HAP-1 (cell line): ENCODE results near the gene RNF112.
"Not testable (repeated sequence)": the region's sequence is repeated elsewhere in the genome, so short reads cannot be mapped to it uniquely, and the experiment has no call there.

Source experiments
- DNase-seq, 2 experiments: peaks; one replicate each; pipeline ENCODE4 v3.0.0-alpha.2; 2016 to 2020; ENCODE audit warnings: low spot score in 2 of 2
- H3K27me3 ChIP-seq: fragments of 250-450 bp; sonication (Bioruptor Pico); 2 replicates; pipeline ENCODE4 v1.5.1; 2020; ENCODE audit warnings: low read depth, mild to moderate bottlenecking, moderate library complexity
- H3K36me3 ChIP-seq: fragments of 250-450 bp; sonication (Bioruptor Pico); replicated peaks from 2 replicates; pipeline ENCODE4 v1.5.1; 2020; ENCODE audit warnings: mild to moderate bottlenecking
- H3K4me1 ChIP-seq: fragments of 250-450 bp; sonication (Bioruptor Pico); 2 replicates; pipeline ENCODE4 v1.5.1; 2020; ENCODE audit warnings: mild to moderate bottlenecking
- H3K4me3 ChIP-seq: fragments of 250-450 bp; sonication (Bioruptor Pico); 2 replicates; pipeline ENCODE4 v1.5.1; 2020; ENCODE audit warnings: mild to moderate bottlenecking, moderate library complexity
- H3K9me3 ChIP-seq: fragments of 250-450 bp; sonication (Bioruptor Pico); 2 replicates; pipeline ENCODE4 v1.5.1; 2020; ENCODE audit warnings: mild to moderate bottlenecking, moderate library complexity
- in situ Hi-C: fragments of 300-500 bp; cut with MboI; formaldehyde crosslinking; loops from 3 replicates; pipeline ENCODE4 v1.14.3; 2020; ENCODE audit warnings: low sequenced_read_pairs, inconsistent platforms, mixed read lengths

Gene RNF112

DNA sequence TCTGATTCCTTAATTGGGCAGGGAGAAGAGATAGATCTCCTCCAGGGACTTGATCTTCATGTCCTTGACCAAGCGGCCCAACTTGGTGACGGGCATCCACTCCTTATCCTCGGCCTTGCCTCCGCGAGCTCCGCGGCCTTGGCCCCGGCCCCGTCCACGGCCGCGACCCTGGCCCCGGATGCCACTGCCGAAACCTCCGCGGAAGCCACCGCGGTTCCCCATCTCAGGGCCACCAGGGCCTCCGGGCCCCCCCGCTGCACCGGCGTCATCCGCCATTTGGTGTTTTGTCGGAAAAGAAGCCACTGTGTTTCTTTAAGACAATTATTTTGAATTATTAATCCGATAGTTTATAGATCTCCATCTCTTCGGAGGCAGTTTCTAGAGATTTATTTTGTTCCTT is 35.5 kb downstream of the RNF112 start:
- not testable (repeated sequence) for H3K36me3 ChIP-seq, DNase-seq, H3K27me3 ChIP-seq, H3K4me3 ChIP-seq
- H3K9me3 ChIP-seq, result peaks cover 14% of the 10 kb centered on the region
- in situ Hi-C loops, result loop anchor here (5.0 kb wide), 1 partner anchor 84 kb away; the partner anchor contains the start of gene B9D1
- peaks cover 18% of the 10 kb centered on the region for H3K4me1 ChIP-seq

- Histone ChIP-seq H3K36me3 (no peaks in the 10 kb centered on the region), H3K4me3 (no peak overlapping the region), H3K9me3 (peaks cover 14% of the 10 kb centered on the region), H3K27me3 (no peaks in the 10 kb centered on the region), H3K4me1 (peaks cover 18% of the 10 kb centered on the region)
- in situ Hi-C loops, result loop anchor here (5.0 kb wide), 1 partner anchor 85 kb away; the partner anchor contains the start of gene B9D1
- peak; percentile 72 to 88 for DNase-seq
Observed at GRCh38 chr17:19447085-19447583, 36.1 kb downstream of the RNF112 start.

DNA sequence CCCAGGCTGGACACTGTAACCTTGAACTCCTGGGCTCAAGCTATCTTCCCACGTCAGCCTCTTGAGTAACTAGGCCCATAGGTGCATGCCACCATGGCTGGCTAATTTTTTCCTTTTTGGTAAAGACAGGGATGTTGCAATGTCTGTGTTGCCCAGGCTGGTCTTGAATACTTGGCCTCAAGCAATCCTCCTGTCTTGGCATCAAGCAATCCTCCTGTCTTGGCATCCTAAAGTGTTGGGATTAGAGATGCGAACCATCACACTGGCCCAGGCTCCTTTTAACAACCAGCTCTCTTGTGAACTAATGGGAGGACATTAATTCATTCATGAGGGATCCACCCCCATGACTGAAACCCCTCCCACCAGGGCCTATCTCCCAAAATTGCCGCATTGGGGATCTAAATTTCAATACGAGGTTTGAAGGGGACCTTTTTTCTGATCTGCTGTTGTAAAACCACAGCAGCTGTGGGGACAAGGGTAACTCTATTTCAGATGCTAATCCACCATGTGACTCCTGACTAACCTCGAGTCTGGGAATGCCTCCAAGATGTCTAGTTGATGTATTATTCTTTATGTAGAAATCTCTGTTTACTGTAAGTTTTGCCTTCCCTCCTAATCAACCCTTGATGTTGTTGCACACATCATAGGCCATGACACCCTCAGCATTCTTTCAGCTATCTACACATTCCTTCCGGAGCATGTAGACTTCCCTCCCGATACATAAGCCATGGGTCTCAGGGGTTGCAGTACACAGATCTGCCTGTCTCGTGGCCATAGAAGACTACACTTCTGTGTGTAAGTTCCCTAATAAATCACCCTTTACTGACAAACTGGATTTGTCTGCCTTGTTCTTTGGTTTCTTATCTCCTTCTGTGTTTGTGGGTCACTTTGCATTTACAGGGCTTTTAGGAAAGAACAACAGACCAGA is 37.6 kb downstream of the RNF112 start:
- in situ Hi-C loops, result loop anchor here (5.0 kb wide), 1 partner anchor 86 kb away; the partner anchor contains the start of gene B9D1
- no peaks in the 10 kb centered on the region for H3K27me3 ChIP-seq
- peak; percentile 74 to 83 for DNase-seq

GRCh38 chr17:19449656-19450055 is 38.6 kb downstream of the RNF112 start:
- Histone ChIP-seq H3K27me3 (no peaks in the 10 kb centered on the region), H3K9me3 (no peaks in the 10 kb centered on the region), H3K4me1 (peaks cover 18% of the 10 kb centered on the region), H3K36me3 (no peaks in the 10 kb centered on the region), H3K4me3 (no peak overlapping the region)
- in situ Hi-C loops, result loop anchor here (5.0 kb wide), 1 partner anchor 87 kb away; the partner anchor contains the start of gene B9D1
- DNase-seq, result no peak

More for the DNA sequence above, 37.6 kb downstream of the RNF112 start:
- Histone ChIP-seq H3K4me3 (no peak overlapping the region), H3K36me3 (no peaks in the 10 kb centered on the region), H3K9me3 (0 out of 2 replicates have a peak, but pooled peaks cover 3% of the 10 kb centered on the region), H3K4me1 (peaks cover 18% of the 10 kb centered on the region)

- in situ Hi-C loops, result no loop called here
- no peaks in the 10 kb centered on the region for H3K9me3 ChIP-seq
- H3K4me3 ChIP-seq, result no peak overlapping the region
- H3K27me3 ChIP-seq, result no peaks in the 10 kb centered on the region
- no peaks in the 10 kb centered on the region for H3K36me3 ChIP-seq
- peaks cover 39% of the 10 kb centered on the region for H3K4me1 ChIP-seq
- no peak for DNase-seq
Observed at GRCh38 chr17:19453296-19453695, 42.3 kb downstream of the RNF112 start.

GRCh38 chr17:19454074-19454473 is 43.0 kb downstream of the RNF112 start:
- peaks cover 37% of the 10 kb centered on the region for H3K4me1 ChIP-seq
- no peak overlapping the region for H3K4me3 ChIP-seq
- DNase-seq, result no peak
- in situ Hi-C loops, result no loop called here
- H3K27me3 ChIP-seq, result no peaks in the 10 kb centered on the region
- H3K9me3 ChIP-seq, result no peaks in the 10 kb centered on the region
- H3K36me3 ChIP-seq, result no peaks in the 10 kb centered on the region

DNA sequence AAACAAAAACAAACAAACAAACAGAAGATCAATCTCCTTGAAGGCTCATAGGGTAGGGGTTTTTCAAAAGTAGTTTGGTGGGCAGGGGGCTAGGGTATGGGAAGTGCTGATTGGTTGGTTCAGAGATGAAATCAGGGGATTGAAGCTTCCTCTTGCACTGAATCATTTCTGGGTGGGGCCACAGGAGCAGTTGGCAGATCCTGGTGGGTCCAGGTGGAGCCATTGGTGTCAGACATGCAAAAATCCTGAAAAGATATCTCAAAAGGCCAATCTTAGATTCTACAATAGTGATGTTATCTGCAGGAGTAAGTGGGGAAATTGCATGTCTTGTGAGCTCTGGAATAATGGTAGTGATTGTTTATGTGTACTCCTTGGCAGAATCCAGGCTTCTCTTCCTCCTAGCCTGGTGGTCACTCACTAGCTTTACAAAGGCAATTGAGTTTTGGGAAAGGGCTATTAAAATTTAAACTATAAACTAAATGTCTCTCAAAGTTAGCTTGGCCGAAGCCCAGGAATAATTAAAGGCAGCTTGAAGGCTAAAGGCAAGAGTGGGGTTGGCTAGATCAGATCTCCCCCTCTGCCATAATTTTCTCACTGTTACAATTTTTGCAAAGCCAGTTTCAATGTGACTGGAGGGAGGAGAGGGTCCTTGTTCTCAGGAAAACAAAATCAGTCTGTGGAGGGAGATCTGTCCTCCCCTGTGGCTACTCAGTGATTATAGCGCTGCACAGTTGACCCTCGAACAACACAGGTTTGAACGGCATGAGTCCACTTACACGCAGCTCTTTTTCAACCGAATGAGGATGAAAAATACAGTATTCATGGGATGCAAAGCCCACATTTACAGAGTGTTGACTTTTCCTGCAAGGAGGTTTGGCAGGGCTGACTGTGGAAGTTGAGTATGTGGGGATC is 45.2 kb downstream of the RNF112 start:
- Histone ChIP-seq H3K27me3 (no peaks in the 10 kb centered on the region), H3K4me1 (peaks cover 50% of the 10 kb centered on the region), H3K4me3 (no peak overlapping the region), H3K9me3 (no peaks in the 10 kb centered on the region), H3K36me3 (no peaks in the 10 kb centered on the region)
- no peak for DNase-seq
- in situ Hi-C loops, result no loop called here

- no peak for DNase-seq
- Histone ChIP-seq H3K27me3 (no peaks in the 10 kb centered on the region), H3K36me3 (no peaks in the 10 kb centered on the region), H3K4me1 (peaks cover 50% of the 10 kb centered on the region), H3K9me3 (no peaks in the 10 kb centered on the region), H3K4me3 (no peak overlapping the region)
- in situ Hi-C loops, result no loop called here
Observed at GRCh38 chr17:19457046-19457445, 46.0 kb downstream of the RNF112 start.

- Histone ChIP-seq H3K27me3 (no peaks in the 10 kb centered on the region), H3K9me3 (no peaks in the 10 kb centered on the region), H3K4me3 (no peak overlapping the region), H3K4me1 (peaks cover 50% of the 10 kb centered on the region), H3K36me3 (no peaks in the 10 kb centered on the region)
- in situ Hi-C loops, result no loop called here
- DNase-seq, result peak; percentile 85 to 93
Observed at GRCh38 chr17:19457830-19458271, 46.8 kb downstream of the RNF112 start.

DNA sequence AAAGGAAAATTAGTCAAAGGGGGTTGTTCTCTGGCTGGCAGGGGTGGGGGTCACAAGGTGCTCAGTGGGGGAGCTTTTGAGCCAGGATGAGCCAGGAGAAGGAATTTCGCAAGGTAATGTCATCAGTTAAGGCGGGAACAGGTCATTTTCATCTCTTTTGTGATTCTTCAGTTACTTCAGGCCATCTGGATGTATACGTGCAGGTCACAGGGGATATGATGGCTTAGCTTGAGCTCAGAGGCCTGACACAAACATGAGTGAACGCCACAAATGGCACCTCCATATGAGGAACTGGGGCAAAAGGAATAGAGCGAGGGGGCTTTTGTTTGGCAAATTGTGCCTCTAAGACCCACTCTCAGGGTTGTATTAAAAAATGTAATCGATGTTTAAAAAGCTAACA is 47.4 kb downstream of the RNF112 start:
- DNase-seq, in situ Hi-C loops, H3K27me3 ChIP-seq, H3K9me3 ChIP-seq, H3K36me3 ChIP-seq, H3K4me3 ChIP-seq: not testable (repeated sequence)
- peaks cover 50% of the 10 kb centered on the region for H3K4me1 ChIP-seq

DNA sequence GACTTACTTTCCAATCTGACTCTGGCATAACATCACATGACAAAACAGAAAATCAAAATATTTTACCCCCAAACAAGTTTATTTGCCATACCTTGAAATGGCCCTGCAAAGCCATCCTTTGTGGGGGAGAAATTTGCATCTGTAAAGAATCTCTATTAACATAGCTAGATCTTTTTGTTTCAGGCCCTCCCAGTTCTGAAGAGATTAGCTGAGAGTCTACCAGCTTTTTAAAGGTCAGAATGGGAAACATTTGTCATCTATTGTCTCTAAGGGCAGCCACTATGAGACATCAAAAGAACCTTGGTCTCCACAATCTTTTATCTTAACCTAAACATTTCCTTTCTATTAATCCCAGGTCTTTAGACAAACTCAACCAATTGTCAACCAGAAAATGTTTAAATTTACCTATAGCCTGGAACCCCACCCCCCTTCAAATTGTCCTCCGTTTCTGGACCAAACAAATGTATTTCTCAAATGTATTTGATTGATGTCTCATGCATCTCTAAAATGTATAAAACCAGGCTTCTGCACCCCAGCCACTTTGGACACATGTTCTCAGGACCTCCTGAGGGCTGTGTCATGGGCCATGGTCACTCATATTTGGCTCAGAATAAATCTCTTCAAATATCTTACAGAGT is 48.1 kb downstream of the RNF112 start:
- DNase-seq, result peak; percentile 69 to 97
- in situ Hi-C loops, H3K27me3 ChIP-seq, H3K36me3 ChIP-seq, H3K4me3 ChIP-seq, H3K9me3 ChIP-seq: not testable (repeated sequence)
- H3K4me1 ChIP-seq, result peaks cover 53% of the 10 kb centered on the region

- no peak for DNase-seq
- Histone ChIP-seq H3K27me3 (no peaks in the 10 kb centered on the region), H3K9me3 (no peaks in the 10 kb centered on the region), H3K4me1 (peaks cover 60% of the 10 kb centered on the region), H3K4me3 (no peak overlapping the region), H3K36me3 (no peaks in the 10 kb centered on the region)
- in situ Hi-C loops, result no loop called here
Observed at GRCh38 chr17:19460700-19461099, 49.7 kb downstream of the RNF112 start.

DNA sequence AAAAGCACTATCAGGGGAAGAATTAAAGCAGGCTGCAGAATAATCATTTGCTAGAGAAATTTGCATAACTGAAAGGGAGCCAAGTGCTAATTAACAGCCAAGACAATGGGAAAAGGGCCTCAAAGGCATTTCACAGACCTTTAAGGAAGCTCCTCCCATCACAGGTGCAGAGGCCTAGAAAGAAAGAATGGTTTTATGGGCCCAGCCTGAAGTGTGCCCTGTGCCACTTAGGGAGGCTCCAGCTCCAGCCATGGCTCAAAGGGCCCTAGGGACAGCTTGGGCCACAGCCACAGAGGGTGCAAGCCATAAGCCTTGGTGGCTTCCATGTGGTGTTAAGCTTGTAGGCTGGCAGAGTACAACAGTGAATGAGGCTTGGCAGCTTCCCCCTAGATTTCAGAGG is 50.1 kb downstream of the RNF112 start:
- no peaks in the 10 kb centered on the region for H3K9me3 ChIP-seq
- no peaks in the 10 kb centered on the region for H3K36me3 ChIP-seq
- in situ Hi-C loops, result no loop called here
- H3K4me1 ChIP-seq, result peaks cover 57% of the 10 kb centered on the region
- DNase-seq, result peak in 1 of 2 experiments; percentile 59
- no peaks in the 10 kb centered on the region for H3K27me3 ChIP-seq
- H3K4me3 ChIP-seq, result no peak overlapping the region
